ENCODE measurements around the gene SPTBN2. TPM values are rescaled to one million over a fixed set of nuclear protein-coding genes. Genes with fewer than 3 reads are reported as not detected.

SPTBN2 gene
- 10 to 100 TPM in 3 of 7 donors, 1 to 10 TPM in 4; 1.5 to 26.9 (median 8.8) TPM for total RNA-seq
- polyA plus RNA-seq = 1 to 10 TPM; 1.4 to 1.9 TPM
- long read RNA-seq, donor 1, partial matches to known transcripts = 2 of 4 reads
- long read RNA-seq, donor 1, other reads (novel, unspliced or antisense) = 2 of 4 reads
- long read RNA-seq, donor 2, partial matches to known transcripts = 5 of 5 reads
- long read RNA-seq, donor 2, other reads (novel, unspliced or antisense) = 0 of 5 reads
- long read RNA-seq, donor 3, full-length matches to known transcripts = 1 of 7 reads
- long read RNA-seq, donor 3, partial matches to known transcripts = 4 of 7 reads
- long read RNA-seq, donor 3, other reads (novel, unspliced or antisense) = 2 of 7 reads

GRCh38 chr11:66728693-66729385 is at the start of gene SPTBN2:
TSS of gene SPTBN2 (minus strand) at chr11:66729216. CDS start at chr11:66721240, 7,976 bp downstream.
- DNase-seq = no peak
- H3K27ac ChIP-seq = peak within 1 kb of the TSS in 1 of 2 donors; percentile 36
- no peaks in the 10 kb centered on the region for H3K36me3 ChIP-seq
- no peak for TF ChIP-seq POLR2A (IDR thresholded peaks at IDR 0.05)
- H3K9me3 ChIP-seq = no peaks in the 10 kb centered on the region
- intact Hi-C loops (cut with DNase I) = no loop called here
- H3K4me1 ChIP-seq (ENCODE audit: insufficient read depth) = peaks cover 2% of the 10 kb centered on the region
- WGBS, 3 donors = 10 to 12% (median 11%) methylated on average over 25 of the region's 25 CpGs
- H3K27me3 ChIP-seq = no peaks in the 10 kb centered on the region
- peak within 1 kb of the TSS; percentile 29 for H3K4me3 ChIP-seq

- TF ChIP-seq POLR2A (IDR thresholded peaks at IDR 0.05) = no peak
- no peak for TF ChIP-seq EP300 (IDR thresholded peaks at IDR 0.05)
- TF ChIP-seq CTCF (IDR thresholded peaks at IDR 0.05) = no peak
- no peaks in the 10 kb centered on the region for H3K4me1 ChIP-seq (ENCODE audit: insufficient read depth)
- no peak overlapping the region for H3K4me3 ChIP-seq
- H3K27ac ChIP-seq = no peak overlapping the region
- no peaks in the 10 kb centered on the region for H3K9me3 ChIP-seq
- intact Hi-C loops (cut with DNase I) = no loop called here
- no peaks in the 10 kb centered on the region for H3K27me3 ChIP-seq
- no peaks in the 10 kb centered on the region for H3K36me3 ChIP-seq
- no peak for DNase-seq
Observed at GRCh38 chr11:66768818-66769217, 39.8 kb upstream of the SPTBN2 start.

GRCh38 chr11:66768088-66768521 is 39.1 kb upstream of the SPTBN2 start:
- Histone ChIP-seq H3K36me3 (no peaks in the 10 kb centered on the region), H3K4me1 (ENCODE audit: insufficient read depth) (no peaks in the 10 kb centered on the region), H3K9me3 (no peaks in the 10 kb centered on the region), H3K4me3 (no peak overlapping the region), H3K27ac (no peak overlapping the region), H3K27me3 (no peaks in the 10 kb centered on the region)
- WGBS, 3 donors = 74 to 90% (median 80%) methylated on average over 3 of the region's 3 CpGs
- DNase-seq = no peak
- intact Hi-C loops (cut with DNase I) = no loop called here
- TF ChIP-seq POLR2A (IDR thresholded peaks at IDR 0.05) (no peak), CTCF (IDR thresholded peaks at IDR 0.05) (no peak), EP300 (IDR thresholded peaks at IDR 0.05) (no peak)

GRCh38 chr11:66767666-66768065 is 38.6 kb upstream of the SPTBN2 start:
- DNase-seq = no peak
- H3K27me3 ChIP-seq = no peaks in the 10 kb centered on the region
- no peak overlapping the region for H3K4me3 ChIP-seq
- H3K9me3 ChIP-seq = no peaks in the 10 kb centered on the region
- WGBS, 3 donors = 93 to 100% (median 97%) methylated on average over 1 of the region's 1 CpG
- no peak overlapping the region for H3K27ac ChIP-seq
- H3K4me1 ChIP-seq (ENCODE audit: insufficient read depth) = no peaks in the 10 kb centered on the region
- TF ChIP-seq POLR2A (IDR thresholded peaks at IDR 0.05) (no peak), EP300 (IDR thresholded peaks at IDR 0.05) (no peak), CTCF (IDR thresholded peaks at IDR 0.05) (no peak)
- H3K36me3 ChIP-seq = no peaks in the 10 kb centered on the region
- intact Hi-C loops (cut with DNase I) = no loop called here

- Histone ChIP-seq H3K27ac (no peak overlapping the region), H3K4me1 (ENCODE audit: insufficient read depth) (no peaks in the 10 kb centered on the region), H3K9me3 (no peaks in the 10 kb centered on the region), H3K27me3 (no peaks in the 10 kb centered on the region), H3K36me3 (no peaks in the 10 kb centered on the region), H3K4me3 (no peak overlapping the region)
- no peak for DNase-seq
- TF ChIP-seq CTCF (IDR thresholded peaks at IDR 0.05) = no peak
- no peak for TF ChIP-seq EP300 (IDR thresholded peaks at IDR 0.05)
- no peak for TF ChIP-seq POLR2A (IDR thresholded peaks at IDR 0.05)
- 90 to 94% (median 90%) methylated on average over 2 of the region's 2 CpGs for WGBS, 3 donors
- intact Hi-C loops (cut with DNase I) = no loop called here
Observed at GRCh38 chr11:66766681-66767080, 37.7 kb upstream of the SPTBN2 start.

Data from ovary (tissue), 10 donors.